Natural killer cell (primary cell): Measurements from ENCODE around the gene PLAAT2. TPM values are rescaled to one million over a fixed set of nuclear protein-coding genes. Genes with fewer than 3 reads are reported as not detected.
A peak's percentile ranks its signal among the peaks of the same experiment; 100 is the strongest.

Experiments
- ATAC-seq, 3 donors: fragments of 150-1000 bp in 2 of 3; fragments of 200-7000 bp in 1 of 3; cut with Tn5 transposase; 1 replicate in 1 of 3; 2 replicates in 2 of 3; pipeline ENCODE4 v1.10.0; 2021; ENCODE audit warnings: mild to moderate bottlenecking in 2 of 3, moderate library complexity in 2 of 3
- DNase-seq, 2 donors: peaks; one replicate each; pipeline versions ENCODE4 v3.0.0 to v3.0.0-alpha.2; 2013 to 2021; ENCODE audit warnings: mixed read lengths in 1 of 2
- H3K27ac ChIP-seq: one replicate; pipeline ENCODE4 v1.5.1; 2013; ENCODE audit warnings: mild to moderate bottlenecking, low read length
- H3K27me3 ChIP-seq: one replicate; pipeline ENCODE4 v1.6.1; 2013; ENCODE audit warnings: low read length; ENCODE audit not compliant: control insufficient read depth, insufficient read depth
- H3K36me3 ChIP-seq: one replicate; pipeline ENCODE4 v1.6.1; 2013; ENCODE audit warnings: low read length; ENCODE audit not compliant: control insufficient read depth, insufficient read depth
- H3K4me1 ChIP-seq: one replicate; pipeline ENCODE4 v1.6.1; 2013; ENCODE audit warnings: low read length; ENCODE audit not compliant: control insufficient read depth, insufficient read depth
- H3K4me3 ChIP-seq: one replicate; pipeline ENCODE4 v1.5.1; 2013; ENCODE audit warnings: low read length
- H3K9me3 ChIP-seq: one replicate; pipeline ENCODE4 v1.6.1; 2013; ENCODE audit warnings: low read length; ENCODE audit not compliant: control insufficient read depth, insufficient read depth
- H3K27ac Mint-ChIP-seq, 2 donors: one replicate each; pipeline ENCODE4 v1.8.0; 2022; ENCODE audit warnings: mild to moderate bottlenecking in 2 of 2, mixed read lengths in 2 of 2, moderate library complexity in 1 of 2
- H3K27me3 Mint-ChIP-seq, 2 donors: one replicate each; pipeline ENCODE4 v1.8.0; 2022; ENCODE audit warnings: low read depth in 2 of 2, mixed read lengths in 2 of 2
- H3K36me3 Mint-ChIP-seq: one replicate; pipeline ENCODE4 v1.8.0; 2022; ENCODE audit warnings: mixed read lengths
- H3K4me1 Mint-ChIP-seq, 2 donors: one replicate each; pipeline ENCODE4 v1.8.0; 2022; ENCODE audit warnings: mixed read lengths in 2 of 2
- H3K4me3 Mint-ChIP-seq: one replicate; pipeline ENCODE4 v1.8.0; 2022; ENCODE audit warnings: mild to moderate bottlenecking, moderate library complexity, mixed read lengths
- H3K9me3 Mint-ChIP-seq, 2 donors: one replicate each; pipeline ENCODE4 v1.8.0; 2022; ENCODE audit warnings: mixed read lengths in 2 of 2
- CTCF ChIP-seq: fragments of 200-600 bp; IDR thresholded peaks from one replicate; pipeline ENCODE4 v1.8.0; 2022; ENCODE audit warnings: antibody characterized with exemption
- WGBS: methylation state at CpG from one replicate; pipeline ENCODE4 v1.1.7; 2013; ENCODE audit warnings: missing lambda C conversion rate; ENCODE audit not compliant: insufficient coverage; 5-methylcytosine and 5-hydroxymethylcytosine counted together
- intact Hi-C: fragments of 100-400 bp; cut with micrococcal nuclease; formaldehyde crosslinking; loops from one replicate; pipeline ENCODE4 v1.14.2; 2022
- total RNA-seq, 4 donors: library from RNA; stranded (reverse); fragments of 120-200 nt in 1 of 4; gene quantifications; one replicate each; pipeline versions ENCODE4 v1.2.3 to v1.2.4, GENCODE V29; 2013 to 2022

Gene PLAAT2
- total RNA-seq, 3 donors from 2014 or later (not counting 1 experiment from before 2014, with no cell fraction given): 1.6 to 5.6 (median 4.6) TPM

- H3K9me3 ChIP-seq: no peaks in the 10 kb centered on the region
- H3K27me3 ChIP-seq: no peaks in the 10 kb centered on the region
- H3K4me1 ChIP-seq: peaks cover 34% of the 10 kb centered on the region
- no peak for ATAC-seq
- Mint-ChIP-seq H3K9me3 (no peaks in the 10 kb centered on the region), H3K4me3 (no peak overlapping the region), H3K27me3 (no peaks in the 10 kb centered on the region), H3K27ac (peak overlapping the region; percentile 93 to 96), H3K36me3 (no peaks in the 10 kb centered on the region), H3K4me1 (peaks cover 45 to 46% of the 10 kb centered on the region in 2 donors)
- intact Hi-C loops: no loop called here
- WGBS: 93% methylated on average over 3 of the region's 3 CpGs
- H3K36me3 ChIP-seq: no peaks in the 10 kb centered on the region
- no peak overlapping the region for H3K4me3 ChIP-seq
- no peak overlapping the region for H3K27ac ChIP-seq
- no peak for DNase-seq
- no peak for TF ChIP-seq CTCF
Observed at GRCh38 chr11:63569570-63569969, 6.4 kb upstream of the PLAAT2 start.

GRCh38 chr11:63567044-63567840 is 4.1 kb upstream of the PLAAT2 start:
- peak; percentile 75 to 92 for DNase-seq
- H3K4me1 Mint-ChIP-seq: peaks cover 41 to 46% of the 10 kb centered on the region in 2 donors
- H3K27ac Mint-ChIP-seq: peak overlapping the region; percentile 93 to 96
- Histone ChIP-seq H3K4me3 (no peak overlapping the region), H3K9me3 (no peaks in the 10 kb centered on the region), H3K27me3 (no peaks in the 10 kb centered on the region), H3K27ac (peak overlapping the region; percentile 95), H3K4me1 (peaks cover 43% of the 10 kb centered on the region), H3K36me3 (no peaks in the 10 kb centered on the region)
- peak overlapping the region; percentile 61 for H3K4me3 Mint-ChIP-seq
- no peak for TF ChIP-seq CTCF
- H3K36me3 Mint-ChIP-seq: no peaks in the 10 kb centered on the region
- peak; percentile 80 to 91 (median 84) for ATAC-seq
- intact Hi-C loops: loop anchor here (1.0 to 2.0 kb wide), 5 partner anchors 13 to 68 kb away; no protein-coding TSS in a partner anchor
- no peaks in the 10 kb centered on the region for H3K9me3 Mint-ChIP-seq
- H3K27me3 Mint-ChIP-seq: no peaks in the 10 kb centered on the region
- WGBS: 16% methylated on average over 5 of the region's 5 CpGs

GRCh38 chr11:63564784-63565350 is 1.7 kb upstream of the PLAAT2 start:
- DNase-seq: no peak
- intact Hi-C loops: no loop called here
- 35% methylated on average over 3 of the region's 4 CpGs for WGBS

More at GRCh38 chr11:63564784-63565350, 1.7 kb upstream of the PLAAT2 start:
- Mint-ChIP-seq H3K9me3 (no peaks in the 10 kb centered on the region), H3K4me1 (peaks cover 50 to 51% of the 10 kb centered on the region in 2 donors), H3K36me3 (no peaks in the 10 kb centered on the region), H3K27ac (peak overlapping the region; percentile 93 to 96), H3K27me3 (no peaks in the 10 kb centered on the region), H3K4me3 (no peak overlapping the region)
- TF ChIP-seq CTCF: no peak
- no peaks in the 10 kb centered on the region for H3K27me3 ChIP-seq
- ATAC-seq: no peak
- peaks cover 59% of the 10 kb centered on the region for H3K4me1 ChIP-seq
- H3K9me3 ChIP-seq: no peaks in the 10 kb centered on the region
- H3K36me3 ChIP-seq: no peaks in the 10 kb centered on the region
- no peak overlapping the region for H3K27ac ChIP-seq
- no peak overlapping the region for H3K4me3 ChIP-seq
